AG09319 (cell line): ENCODE data around the gene GID4.

Experiments
- DNase-seq: peaks from one replicate; pipeline ENCODE4 v3.0.0-alpha.2; 2010; ENCODE audit warnings: low read depth; ENCODE audit errors: extremely low read depth
- TF ChIP-seq, protein P1 (sequence below): IDR thresholded peaks from 2 replicates; pipeline ENCODE4 v1.5.1; 2011; ENCODE audit warnings: low read depth, mild to moderate bottlenecking, inconsistent platforms, low read length, moderate library complexity

The GID4 gene

DNA sequence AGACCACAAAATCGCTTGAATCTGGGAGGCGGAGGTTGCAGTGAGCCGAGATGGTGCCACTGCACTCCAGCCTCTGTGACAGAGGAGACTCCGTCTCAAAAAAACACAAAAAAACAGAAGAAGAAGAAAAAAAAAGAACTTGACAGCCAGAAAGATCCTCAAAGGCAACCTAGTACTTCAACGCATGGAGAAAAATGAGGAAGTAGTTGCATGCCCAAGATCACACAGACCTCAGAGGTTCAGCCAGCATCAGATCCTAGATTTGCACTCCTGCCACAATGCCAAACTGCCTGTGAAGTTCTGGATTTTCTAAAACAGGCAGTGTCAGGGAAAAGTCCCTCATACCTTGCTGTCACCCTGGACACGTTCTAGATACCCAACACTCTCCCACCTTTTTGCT is 1.7 kb upstream of the GID4 start:
- TF ChIP-seq, protein P1, sequence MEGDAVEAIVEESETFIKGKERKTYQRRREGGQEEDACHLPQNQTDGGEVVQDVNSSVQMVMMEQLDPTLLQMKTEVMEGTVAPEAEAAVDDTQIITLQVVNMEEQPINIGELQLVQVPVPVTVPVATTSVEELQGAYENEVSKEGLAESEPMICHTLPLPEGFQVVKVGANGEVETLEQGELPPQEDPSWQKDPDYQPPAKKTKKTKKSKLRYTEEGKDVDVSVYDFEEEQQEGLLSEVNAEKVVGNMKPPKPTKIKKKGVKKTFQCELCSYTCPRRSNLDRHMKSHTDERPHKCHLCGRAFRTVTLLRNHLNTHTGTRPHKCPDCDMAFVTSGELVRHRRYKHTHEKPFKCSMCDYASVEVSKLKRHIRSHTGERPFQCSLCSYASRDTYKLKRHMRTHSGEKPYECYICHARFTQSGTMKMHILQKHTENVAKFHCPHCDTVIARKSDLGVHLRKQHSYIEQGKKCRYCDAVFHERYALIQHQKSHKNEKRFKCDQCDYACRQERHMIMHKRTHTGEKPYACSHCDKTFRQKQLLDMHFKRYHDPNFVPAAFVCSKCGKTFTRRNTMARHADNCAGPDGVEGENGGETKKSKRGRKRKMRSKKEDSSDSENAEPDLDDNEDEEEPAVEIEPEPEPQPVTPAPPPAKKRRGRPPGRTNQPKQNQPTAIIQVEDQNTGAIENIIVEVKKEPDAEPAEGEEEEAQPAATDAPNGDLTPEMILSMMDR = no peak
- DNase-seq = no peak

DNA sequence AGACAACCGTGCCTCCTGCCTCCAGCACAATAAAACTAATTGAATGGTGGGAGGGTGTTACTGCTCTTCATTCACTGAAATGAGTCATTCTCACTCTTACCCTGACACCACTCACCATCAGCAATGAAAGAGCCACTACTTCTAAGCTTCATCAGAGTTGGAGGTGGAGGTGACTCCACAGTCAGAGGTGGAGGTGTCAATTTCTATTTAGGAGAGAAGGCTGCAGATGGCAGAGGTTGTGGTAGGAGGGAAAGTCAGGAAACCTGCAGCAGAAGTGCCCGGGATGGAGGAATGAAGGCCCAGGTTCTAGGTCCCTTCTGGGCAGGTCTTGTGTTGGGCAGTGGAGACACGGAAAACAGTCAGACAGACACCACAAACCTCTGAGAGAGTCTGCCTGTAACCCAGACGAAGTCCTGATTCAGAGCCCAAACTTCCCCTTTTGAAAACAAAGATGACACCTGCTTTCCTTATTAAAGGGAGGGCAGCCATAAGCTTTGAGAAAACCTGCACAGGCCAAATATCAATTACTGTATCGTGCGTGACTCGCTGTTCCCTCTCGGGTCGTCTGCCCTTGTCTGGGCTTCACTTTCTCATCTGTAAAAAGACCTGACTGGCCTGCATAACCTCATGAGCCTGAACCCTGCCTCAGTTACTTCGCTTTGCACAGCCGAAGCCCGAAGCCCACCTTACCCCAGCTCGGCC is 908 bp upstream of the GID4 start:
- no peak for DNase-seq
- TF ChIP-seq, protein P1 = no peak

DNA sequence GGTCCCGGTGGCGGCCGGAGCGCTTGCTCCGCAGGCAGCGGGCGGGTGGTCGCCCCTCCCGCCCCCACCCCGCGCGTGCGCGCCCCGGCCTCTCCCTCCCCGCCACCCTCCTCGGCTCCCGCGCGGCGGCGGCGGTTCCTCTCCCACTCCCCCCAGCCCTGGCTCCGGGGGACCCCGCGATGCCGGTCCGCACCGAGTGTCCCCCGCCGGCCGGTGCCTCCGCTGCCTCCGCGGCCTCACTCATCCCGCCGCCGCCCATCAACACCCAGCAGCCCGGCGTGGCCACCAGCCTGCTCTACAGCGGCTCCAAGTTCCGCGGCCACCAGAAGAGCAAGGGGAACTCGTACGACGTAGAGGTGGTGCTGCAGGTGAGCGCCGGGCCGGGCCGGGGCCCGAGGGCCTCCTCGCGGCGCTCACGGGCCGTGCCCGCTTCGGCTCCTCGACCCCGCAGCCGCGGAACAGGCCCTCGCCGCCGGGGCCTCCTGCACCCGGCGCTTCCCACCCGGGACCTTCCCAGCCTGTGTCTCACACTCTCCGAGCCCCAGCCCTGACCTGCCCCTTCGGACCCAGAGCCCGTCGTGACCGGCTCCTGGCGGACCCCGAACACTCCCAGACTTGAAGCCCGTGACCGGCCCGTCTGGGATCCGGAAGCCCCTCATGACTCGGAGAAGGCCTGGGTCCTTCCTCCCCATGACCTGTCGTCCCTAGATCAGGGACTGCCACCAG is 490 bp downstream of the GID4 start:
- DNase-seq = no peak

DNA sequence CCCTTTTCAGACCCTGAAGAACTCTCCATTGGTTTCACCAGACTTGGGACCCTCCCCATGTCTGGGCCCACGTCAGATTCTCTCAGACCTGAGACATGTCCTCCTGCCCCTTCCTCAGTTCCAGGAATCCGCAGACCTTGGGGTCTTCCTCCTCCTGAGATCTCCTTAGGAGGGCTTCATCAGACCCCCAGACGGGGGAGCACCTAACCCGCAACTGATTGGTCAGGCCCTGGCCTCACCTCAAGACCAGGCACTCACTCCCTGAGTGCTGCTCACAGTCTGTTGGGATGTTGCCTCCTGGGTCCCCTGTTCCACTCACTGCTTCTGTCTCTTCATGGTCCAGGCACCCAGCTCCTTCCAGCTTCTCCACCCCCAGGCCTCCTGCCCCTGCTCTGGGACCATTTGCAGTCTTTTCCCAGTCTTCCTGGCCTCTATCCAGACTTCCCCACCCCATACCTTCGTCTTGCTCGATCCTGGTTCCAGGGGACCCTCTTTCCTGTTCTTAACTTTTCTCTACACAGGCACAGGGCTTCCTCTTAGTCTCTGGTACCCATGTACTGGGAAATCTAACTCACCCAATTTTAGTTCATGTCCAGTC is 1.2 kb downstream of the GID4 start:
- TF ChIP-seq, protein P1 = no peak
- DNase-seq = no peak

More for the DNA sequence above, 490 bp downstream of the GID4 start:
- TF ChIP-seq, protein P1 = no peak

DNA sequence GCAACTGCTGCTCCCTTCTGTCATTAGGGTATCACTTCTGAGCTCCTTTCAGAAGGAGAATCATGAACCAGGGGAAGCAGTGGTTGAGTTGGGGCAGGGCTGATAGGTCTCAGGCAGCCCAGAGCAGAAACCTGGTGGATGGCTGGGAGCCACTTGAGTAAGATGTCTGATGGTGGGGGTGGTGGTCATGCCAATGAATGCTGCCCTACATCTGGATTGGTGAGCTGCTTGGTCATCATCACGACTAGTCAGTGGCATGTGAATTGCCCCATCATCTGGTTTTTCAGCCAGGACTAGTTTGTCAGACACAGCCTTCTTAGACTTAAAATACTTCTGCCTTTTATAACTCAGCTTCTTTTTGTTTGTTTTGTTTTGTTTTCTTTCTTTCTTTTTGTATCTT is 2.6 kb downstream of the GID4 start:
- peak; percentile 42 for DNase-seq
- TF ChIP-seq, protein P1 = no peak

DNA sequence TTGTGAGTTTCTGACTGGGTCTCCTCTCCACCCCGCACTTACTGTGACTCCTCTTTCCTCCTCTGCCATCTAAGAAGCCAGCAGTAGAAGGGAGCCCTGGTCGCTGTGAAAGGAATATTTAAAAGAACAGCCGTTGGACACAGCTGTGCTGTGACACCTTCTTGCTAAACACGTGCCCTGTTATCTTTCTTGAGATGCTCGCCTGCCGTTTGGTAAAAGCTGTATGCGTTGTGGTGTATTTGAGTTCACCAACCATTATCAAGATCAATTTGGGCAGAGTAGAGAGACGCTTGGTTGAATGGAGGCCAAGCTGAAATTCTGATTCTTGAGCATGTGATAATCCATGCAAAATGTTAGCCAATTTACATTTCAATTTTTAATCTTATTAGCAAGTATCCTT is 3.8 kb downstream of the GID4 start:
- DNase-seq = no peak
- TF ChIP-seq, protein P1 = no peak

DNA sequence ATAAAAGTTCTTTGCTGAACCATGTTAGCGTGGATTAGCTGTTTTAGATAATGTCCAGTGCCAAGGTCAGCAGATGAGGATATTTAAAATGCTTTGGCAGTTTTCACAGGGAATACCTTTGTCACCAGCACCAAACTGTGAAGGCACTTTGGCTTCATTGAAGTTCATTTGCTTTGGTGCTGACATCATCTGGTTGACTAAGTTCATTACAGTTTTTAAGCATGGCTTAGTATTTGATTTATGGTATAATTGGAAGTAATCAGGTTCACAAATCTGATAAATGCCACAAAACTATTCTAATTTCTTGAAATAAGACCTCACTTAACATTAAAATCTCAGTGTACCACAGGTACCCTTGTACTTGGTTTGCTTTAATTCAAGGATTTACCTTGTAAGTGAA is 4.3 kb downstream of the GID4 start:
- no peak for DNase-seq
- TF ChIP-seq, protein P1 = peak; percentile 13
